WTC11 (cell line): ENCODE results near the gene KCNE1.
"Not testable (repeated sequence)": the region's sequence is repeated elsewhere in the genome, so short reads cannot be mapped to it uniquely, and the experiment has no call there.

ENCODE experiments used
- CREM ChIP-seq: sonication (generic); formaldehyde crosslinking; IDR thresholded peaks from 2 replicates; pipeline ENCODE4 v1.8.1; 2022; ENCODE audit warnings: mild to moderate bottlenecking, missing genetic modification reagents, moderate library complexity
- FOXJ3 ChIP-seq: sonication (generic); formaldehyde crosslinking; IDR thresholded peaks from 2 replicates; pipeline ENCODE4 v1.9.0; 2021; ENCODE audit warnings: missing genetic modification reagents, mild to moderate bottlenecking, borderline replicate concordance
- HMGXB4 ChIP-seq: sonication (generic); formaldehyde crosslinking; IDR thresholded peaks from 2 replicates; pipeline ENCODE4 v1.8.1; 2023; ENCODE audit warnings: mild to moderate bottlenecking, moderate library complexity, missing genetic modification reagents
- IRF2 ChIP-seq: sonication (generic); formaldehyde crosslinking; IDR thresholded peaks from 2 replicates; pipeline ENCODE4 v1.8.0; 2022; ENCODE audit warnings: low read depth, missing genetic modification reagents, borderline replicate concordance
- JUN ChIP-seq: sonication (generic); formaldehyde crosslinking; IDR thresholded peaks from 2 replicates; pipeline ENCODE4 v1.8.0; 2023; ENCODE audit warnings: mild to moderate bottlenecking, missing genetic modification reagents
- SP1 ChIP-seq: sonication (generic); formaldehyde crosslinking; conservative IDR thresholded peaks from 2 replicates; pipeline ENCODE4 v1.8.1; 2022; ENCODE audit warnings: missing genetic modification reagents
- ZNF138 ChIP-seq: sonication (generic); formaldehyde crosslinking; conservative IDR thresholded peaks from 2 replicates; pipeline ENCODE4 v1.8.1; 2022; ENCODE audit warnings: mild to moderate bottlenecking, moderate library complexity, missing genetic modification reagents
- TF ChIP-seq, protein P1 (sequence below): fragments of 200-600 bp; IDR thresholded peaks from 2 replicates; pipeline ENCODE4 v1.8.0; 2022; ENCODE audit warnings: antibody characterized with exemption

DNA sequence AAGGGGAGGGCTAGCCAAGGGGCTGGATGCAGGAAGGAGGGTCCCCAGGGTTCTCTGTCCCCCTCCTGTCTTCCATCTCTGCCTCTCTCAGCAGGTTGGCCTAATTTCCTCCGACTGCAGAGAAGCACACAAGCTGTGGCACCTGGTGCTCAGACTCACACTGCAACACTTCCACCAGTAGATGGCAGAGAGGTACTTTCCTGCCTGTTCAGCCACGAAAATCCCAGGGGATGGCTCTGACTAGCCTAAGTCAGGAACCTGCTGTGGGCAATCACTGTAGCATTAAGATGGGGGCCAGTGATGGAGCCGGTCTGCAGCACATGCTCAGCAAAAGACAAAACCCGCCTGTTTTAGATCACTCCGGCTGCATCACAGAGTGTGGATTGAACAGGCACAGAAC lies 82.3 kb downstream of the KCNE1 start:
- TF ChIP-seq, protein P1, sequence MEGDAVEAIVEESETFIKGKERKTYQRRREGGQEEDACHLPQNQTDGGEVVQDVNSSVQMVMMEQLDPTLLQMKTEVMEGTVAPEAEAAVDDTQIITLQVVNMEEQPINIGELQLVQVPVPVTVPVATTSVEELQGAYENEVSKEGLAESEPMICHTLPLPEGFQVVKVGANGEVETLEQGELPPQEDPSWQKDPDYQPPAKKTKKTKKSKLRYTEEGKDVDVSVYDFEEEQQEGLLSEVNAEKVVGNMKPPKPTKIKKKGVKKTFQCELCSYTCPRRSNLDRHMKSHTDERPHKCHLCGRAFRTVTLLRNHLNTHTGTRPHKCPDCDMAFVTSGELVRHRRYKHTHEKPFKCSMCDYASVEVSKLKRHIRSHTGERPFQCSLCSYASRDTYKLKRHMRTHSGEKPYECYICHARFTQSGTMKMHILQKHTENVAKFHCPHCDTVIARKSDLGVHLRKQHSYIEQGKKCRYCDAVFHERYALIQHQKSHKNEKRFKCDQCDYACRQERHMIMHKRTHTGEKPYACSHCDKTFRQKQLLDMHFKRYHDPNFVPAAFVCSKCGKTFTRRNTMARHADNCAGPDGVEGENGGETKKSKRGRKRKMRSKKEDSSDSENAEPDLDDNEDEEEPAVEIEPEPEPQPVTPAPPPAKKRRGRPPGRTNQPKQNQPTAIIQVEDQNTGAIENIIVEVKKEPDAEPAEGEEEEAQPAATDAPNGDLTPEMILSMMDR: not testable (repeated sequence)
- TF ChIP-seq IRF2 (CRISPR knock-in tag); CREM (CRISPR knock-in tag); ZNF138 (CRISPR knock-in tag); SP1; JUN (CRISPR knock-in tag); FOXJ3 (CRISPR knock-in tag); HMGXB4: not testable (repeated sequence)
